ENCODE data around the gene TTC9C.

TTC9C gene

GRCh38 chr11:62770778-62771143 lies 42.5 kb downstream of the TTC9C start:
- no peak for TF ChIP-seq CTCF (IDR thresholded peaks at IDR 0.05; ENCODE audit: control insufficient read depth, extremely low read depth, insufficient read depth)
- DNase-seq (ENCODE audit: low read depth) = no peak
- peak overlapping the region; percentile 75 for H3K4me3 ChIP-seq (ENCODE audit: low read depth, low read length)

GRCh38 chr11:62771144-62772021 lies 43.1 kb downstream of the TTC9C start, which contains the start of gene TAF6L:
TSS of gene TAF6L (plus strand) at chr11:62771396. CDS start at chr11:62775784, 4,388 bp downstream.
- DNase-seq (ENCODE audit: low read depth) = peak; percentile 94
- peak within 1 kb of the TSS; percentile 75 for H3K4me3 ChIP-seq (ENCODE audit: low read depth, low read length)
- TF ChIP-seq CTCF (IDR thresholded peaks at IDR 0.05; ENCODE audit: control insufficient read depth, extremely low read depth, insufficient read depth) = no peak

GRCh38 chr11:62774407-62774806 lies 46.1 kb downstream of the TTC9C start:
- no peak for TF ChIP-seq CTCF (IDR thresholded peaks at IDR 0.05; ENCODE audit: control insufficient read depth, extremely low read depth, insufficient read depth)
- H3K4me3 ChIP-seq (ENCODE audit: low read depth, low read length) = no peak overlapping the region
- no peak for DNase-seq (ENCODE audit: low read depth)

- no peak for DNase-seq (ENCODE audit: low read depth)
- H3K4me3 ChIP-seq (ENCODE audit: low read depth, low read length) = no peak overlapping the region
- no peak for TF ChIP-seq CTCF (IDR thresholded peaks at IDR 0.05; ENCODE audit: control insufficient read depth, extremely low read depth, insufficient read depth)
Observed at GRCh38 chr11:62775646-62776045, 47.4 kb downstream of the TTC9C start.

- TF ChIP-seq CTCF (IDR thresholded peaks at IDR 0.05; ENCODE audit: control insufficient read depth, extremely low read depth, insufficient read depth) = no peak
- no peak for DNase-seq (ENCODE audit: low read depth)
- H3K4me3 ChIP-seq (ENCODE audit: low read depth, low read length) = no peak overlapping the region
Observed at GRCh38 chr11:62777389-62777788, 49.1 kb downstream of the TTC9C start.

- no peak for TF ChIP-seq CTCF (IDR thresholded peaks at IDR 0.05; ENCODE audit: control insufficient read depth, extremely low read depth, insufficient read depth)
- H3K4me3 ChIP-seq (ENCODE audit: low read depth, low read length) = no peak overlapping the region
- no peak for DNase-seq (ENCODE audit: low read depth)
Observed at GRCh38 chr11:62778441-62778840, 50.2 kb downstream of the TTC9C start.

GRCh38 chr11:62782753-62783152 lies 54.5 kb downstream of the TTC9C start:
- no peak for TF ChIP-seq CTCF (IDR thresholded peaks at IDR 0.05; ENCODE audit: control insufficient read depth, extremely low read depth, insufficient read depth)
- no peak for DNase-seq (ENCODE audit: low read depth)
- H3K4me3 ChIP-seq (ENCODE audit: low read depth, low read length) = no peak overlapping the region
